Retinal pigment epithelial cell (primary cell): ENCODE results near the gene RPS29.
A peak's percentile ranks its signal among the peaks of the same experiment; 100 is the strongest.

ENCODE experiments used
- DNase-seq: peaks from one replicate; pipeline ENCODE4 v3.0.0-alpha.2; 2010; ENCODE audit warnings: low read depth
- H3K4me3 ChIP-seq: 2 replicates; pipeline ENCODE4 v1.5.1; 2011; ENCODE audit warnings: mild to moderate bottlenecking, low read length, control low read depth, moderate library complexity
- TF ChIP-seq, protein P1 (sequence below): conservative IDR thresholded peaks from 2 replicates; pipeline ENCODE4 v1.5.1; 2011; ENCODE audit warnings: low read depth, low read length, control low read depth, inconsistent platforms

RPS29 gene

DNA sequence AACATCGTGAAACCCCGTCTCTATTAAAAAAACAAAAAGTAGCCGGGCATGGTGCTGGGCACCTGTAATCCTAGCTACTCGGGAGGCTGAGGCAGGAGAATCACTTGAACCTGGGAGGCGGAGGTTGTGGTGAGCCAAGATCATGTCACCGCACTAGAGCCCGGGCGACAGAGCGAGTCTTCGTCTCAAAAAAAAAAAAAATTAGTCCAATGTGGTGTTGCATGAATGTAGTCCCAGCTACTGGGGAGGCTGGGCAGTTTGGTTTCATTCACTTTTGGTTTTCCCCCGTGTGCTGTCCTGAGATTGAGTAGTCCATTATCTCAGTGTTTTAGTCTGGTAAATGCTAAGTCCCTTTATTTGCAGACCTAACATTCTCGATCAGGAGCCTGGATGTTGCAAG, 19.5 kb downstream of the RPS29 start:
- no peak for DNase-seq
- H3K4me3 ChIP-seq, result no peak overlapping the region
- TF ChIP-seq, protein P1, sequence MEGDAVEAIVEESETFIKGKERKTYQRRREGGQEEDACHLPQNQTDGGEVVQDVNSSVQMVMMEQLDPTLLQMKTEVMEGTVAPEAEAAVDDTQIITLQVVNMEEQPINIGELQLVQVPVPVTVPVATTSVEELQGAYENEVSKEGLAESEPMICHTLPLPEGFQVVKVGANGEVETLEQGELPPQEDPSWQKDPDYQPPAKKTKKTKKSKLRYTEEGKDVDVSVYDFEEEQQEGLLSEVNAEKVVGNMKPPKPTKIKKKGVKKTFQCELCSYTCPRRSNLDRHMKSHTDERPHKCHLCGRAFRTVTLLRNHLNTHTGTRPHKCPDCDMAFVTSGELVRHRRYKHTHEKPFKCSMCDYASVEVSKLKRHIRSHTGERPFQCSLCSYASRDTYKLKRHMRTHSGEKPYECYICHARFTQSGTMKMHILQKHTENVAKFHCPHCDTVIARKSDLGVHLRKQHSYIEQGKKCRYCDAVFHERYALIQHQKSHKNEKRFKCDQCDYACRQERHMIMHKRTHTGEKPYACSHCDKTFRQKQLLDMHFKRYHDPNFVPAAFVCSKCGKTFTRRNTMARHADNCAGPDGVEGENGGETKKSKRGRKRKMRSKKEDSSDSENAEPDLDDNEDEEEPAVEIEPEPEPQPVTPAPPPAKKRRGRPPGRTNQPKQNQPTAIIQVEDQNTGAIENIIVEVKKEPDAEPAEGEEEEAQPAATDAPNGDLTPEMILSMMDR, result no peak

DNA sequence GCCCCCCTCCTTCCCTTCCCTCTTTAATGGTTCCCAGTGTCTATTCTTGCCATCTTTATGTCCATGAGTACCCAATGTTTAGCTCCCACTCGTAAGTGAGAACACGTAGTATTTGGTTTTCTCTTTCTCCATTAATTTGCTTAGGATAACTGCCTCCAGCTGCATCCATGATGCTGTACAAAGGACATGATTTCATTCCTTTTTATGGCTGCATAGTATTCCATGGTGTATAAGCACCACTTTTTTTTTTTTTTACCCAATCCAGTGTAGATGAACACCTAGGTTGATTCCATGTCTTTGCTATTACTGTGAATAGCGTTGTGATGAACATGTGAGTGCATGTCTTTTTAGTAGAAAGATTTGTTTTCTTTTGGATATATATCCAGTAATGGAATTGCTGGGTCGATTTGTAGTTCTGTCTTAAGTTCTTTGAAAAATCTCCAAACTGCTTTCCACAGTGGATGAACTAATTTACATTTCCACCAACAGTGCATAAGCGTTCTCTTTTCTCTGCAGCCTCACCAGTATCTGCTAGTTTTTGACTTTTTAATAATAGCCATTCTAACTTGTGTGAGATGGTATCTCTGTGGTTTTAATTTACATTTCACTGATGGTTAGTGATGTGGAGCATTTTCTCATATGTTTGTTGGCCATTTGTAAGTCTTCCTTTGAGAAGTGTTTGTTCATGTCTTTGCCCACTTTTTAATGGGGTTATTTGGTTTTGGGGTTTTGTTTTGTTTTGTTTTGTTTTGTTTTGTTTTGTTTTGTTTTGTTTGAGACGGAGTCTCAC, 26.0 kb downstream of the RPS29 start:
- no peak for DNase-seq
- no peak overlapping the region for H3K4me3 ChIP-seq
- TF ChIP-seq, protein P1, result no peak

DNA sequence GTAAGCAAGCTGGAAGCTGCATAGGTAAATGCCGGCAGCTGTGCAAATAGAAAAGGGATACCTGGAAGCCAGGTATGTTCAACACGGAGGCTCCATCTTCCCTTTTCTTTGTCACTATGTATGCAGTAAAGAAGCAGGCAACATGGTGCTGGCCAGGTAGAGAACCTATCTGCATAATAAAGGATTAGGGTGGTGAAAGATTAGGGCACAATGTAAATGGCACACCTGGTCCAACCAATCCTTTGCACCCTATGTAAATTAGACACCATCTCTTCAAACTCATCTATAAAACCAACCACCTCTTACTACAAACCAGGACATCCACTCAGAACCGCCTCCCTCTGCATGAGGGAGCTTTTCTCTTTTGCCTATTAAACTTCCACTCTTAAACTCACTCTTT, 32.3 kb downstream of the RPS29 start:
- TF ChIP-seq, protein P1, result no peak
- DNase-seq, result no peak
- H3K4me3 ChIP-seq, result no peak overlapping the region

DNA sequence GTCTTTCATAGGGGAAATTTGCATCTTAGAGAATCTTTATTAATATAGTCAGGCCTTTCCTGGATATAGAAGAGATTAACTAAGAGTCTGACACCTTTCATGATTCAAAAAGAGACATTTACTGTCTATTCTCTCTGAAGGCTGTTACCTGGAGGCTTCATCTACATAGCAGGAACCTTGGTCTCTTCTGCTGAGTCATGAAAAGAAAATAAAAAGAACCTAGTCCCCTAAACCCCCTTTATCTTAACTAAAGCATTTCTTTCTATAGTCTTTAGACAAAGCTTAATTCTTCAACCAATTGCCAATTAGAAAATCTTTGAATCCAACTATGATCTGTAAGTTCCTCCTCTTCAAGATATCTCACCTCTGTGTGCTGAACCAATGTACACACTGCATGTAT, 33.1 kb downstream of the RPS29 start:
- DNase-seq, result no peak
- H3K4me3 ChIP-seq, result no peak overlapping the region
- TF ChIP-seq, protein P1, result no peak

DNA sequence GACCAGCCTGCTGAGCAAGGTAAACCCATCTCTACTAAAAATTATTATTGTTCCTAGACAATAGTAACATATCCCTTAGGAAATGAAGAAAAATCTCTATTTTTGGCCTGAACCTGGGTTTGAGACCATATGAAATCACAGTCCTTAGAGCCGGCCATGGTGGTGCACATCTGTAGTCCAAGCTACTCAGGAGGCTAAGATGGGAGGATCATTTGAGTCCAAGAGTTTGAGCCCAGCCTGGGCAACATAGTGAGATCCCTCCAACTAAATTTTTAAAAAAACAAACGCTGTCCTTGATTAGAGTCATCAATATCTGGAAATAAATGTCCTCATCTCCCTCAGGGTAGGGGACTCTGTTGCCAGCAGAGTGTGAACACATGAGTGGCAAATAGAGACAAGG, 34.6 kb downstream of the RPS29 start:
- TF ChIP-seq, protein P1, result no peak
- DNase-seq, result no peak
- H3K4me3 ChIP-seq, result no peak overlapping the region

DNA sequence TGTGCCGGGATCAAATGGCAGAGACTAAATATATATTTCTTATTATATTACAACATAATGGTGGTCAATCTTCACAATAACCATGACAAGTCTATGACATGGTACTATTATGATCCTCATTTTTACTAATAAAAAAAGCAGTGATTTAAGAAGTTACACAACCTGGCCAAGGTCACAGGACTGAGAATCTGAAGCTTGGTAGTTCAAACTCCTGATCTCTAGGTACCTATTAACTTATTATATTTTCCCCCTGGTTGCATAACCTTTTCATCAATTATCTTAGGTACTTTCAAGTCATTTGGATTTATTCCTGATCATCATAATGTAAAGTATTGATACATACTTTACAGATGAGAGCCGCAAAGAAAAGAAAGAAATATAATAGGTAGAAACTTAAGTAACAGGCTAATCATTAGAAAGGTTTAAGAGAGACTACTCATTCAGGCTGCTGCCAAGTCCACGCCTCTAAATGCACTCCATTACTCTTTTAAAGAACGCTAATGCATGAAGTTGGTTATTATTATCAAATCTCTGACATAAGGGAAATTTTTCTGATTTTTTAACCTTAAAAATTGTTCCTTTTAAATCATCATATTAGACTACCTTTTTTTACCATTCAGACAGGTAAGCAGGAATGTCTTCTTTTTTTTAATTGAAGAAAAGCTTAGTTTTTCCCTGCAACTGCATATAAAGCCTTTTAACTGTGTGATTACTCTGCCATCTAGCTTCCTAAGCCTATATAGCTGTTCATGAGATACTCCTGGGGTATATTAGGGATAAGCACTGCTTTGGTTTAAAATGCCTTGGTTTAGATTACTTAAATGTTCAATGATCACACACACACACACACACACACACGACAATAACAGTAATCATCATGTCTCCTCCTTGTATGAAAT, 35.6 kb downstream of the RPS29 start:
- TF ChIP-seq, protein P1, result peak; percentile 54
- no peak for DNase-seq
- no peak overlapping the region for H3K4me3 ChIP-seq

DNA sequence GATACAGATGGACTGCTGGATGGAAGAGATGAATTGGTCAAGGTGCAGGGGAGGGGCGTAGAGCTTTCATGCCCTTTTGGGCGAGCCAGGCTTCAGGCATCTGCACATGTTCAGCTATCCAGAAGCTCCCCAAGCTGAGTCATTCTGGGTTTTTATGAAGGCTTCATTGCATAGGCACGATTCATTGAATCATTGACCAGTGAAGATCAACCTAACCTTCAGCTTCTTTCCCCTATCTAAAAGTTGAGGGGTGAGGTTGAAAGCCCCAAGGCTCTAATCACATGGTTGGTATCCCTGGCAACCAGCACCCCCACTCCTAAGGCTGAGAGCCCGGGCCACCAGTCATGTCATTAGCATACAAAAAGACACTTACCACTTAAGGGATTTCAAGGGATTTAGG, 36.3 kb downstream of the RPS29 start:
- H3K4me3 ChIP-seq, result no peak overlapping the region
- TF ChIP-seq, protein P1, result no peak
- DNase-seq, result no peak
